Stomach (tissue), 4 donors: ENCODE data around the gene CAPN14.

Experiments used
- CTCF ChIP-seq, 7 experiments: fragments of 450-650 bp in 4 of 7; fragments of 200-600 bp in 3 of 7; sonication (generic) in 3 of 7; IDR thresholded peaks; one replicate each; pipeline ENCODE4 v1.5.1; 2016 to 2019; ENCODE audit warnings: antibody characterized with exemption in 7 of 7, control low read depth in 2 of 7, mild to moderate bottlenecking in 1 of 7
- POLR2A ChIP-seq, 4 donors: fragments of 450-650 bp; IDR thresholded peaks; one replicate each; pipeline ENCODE4 v1.6.1; 2016; ENCODE audit warnings: antibody characterized with exemption in 4 of 4, control low read depth in 2 of 4, mild to moderate bottlenecking in 1 of 4, moderate library complexity in 1 of 4
- POLR2AphosphoS5 ChIP-seq, 3 donors: sonication (generic); formaldehyde crosslinking; IDR thresholded peaks; one replicate each; pipeline ENCODE4 v1.6.1; 2016; ENCODE audit warnings: antibody characterized with exemption in 3 of 3

GRCh38 chr2:31234683-31235503, 17.6 kb upstream of the CAPN14 start:
- no peak for TF ChIP-seq CTCF (IDR thresholded peaks at IDR 0.05)
- no peak for TF ChIP-seq POLR2AphosphoS5 (IDR thresholded peaks at IDR 0.05)
- TF ChIP-seq POLR2A (IDR thresholded peaks at IDR 0.05), result no peak
